ENCODE results near the gene AEBP2. TPM values are rescaled to one million over a fixed set of nuclear protein-coding genes. Genes with fewer than 3 reads are reported as not detected.

Gene AEBP2
- total and polyA plus RNA-seq, 2 of the 4 experiments (the other 2 are of a cell fraction) = 15.5 to 21.7 TPM

GRCh38 chr12:19451196-19451595, 11.9 kb downstream of the AEBP2 start:
- H2BK5ac ChIP-seq (ENCODE audit: low read depth, low read length, poor library complexity, severe bottlenecking) = no peak overlapping the region
- intact Hi-C loops (cut with micrococcal nuclease) (no loop called here), in situ Hi-C loops (cut with MboI; ENCODE audit: low sequenced_read_pairs) (no loop called here), dilution Hi-C loops (cut with HindIII; ENCODE audit: low sequenced_read_pairs, unreplicated experiment) (no loop called here)
- no peak overlapping the region for H4K91ac ChIP-seq (ENCODE audit: insufficient read depth, low read depth, low read length)
- POLR2A ChIA-PET (ENCODE audit: unreplicated experiment) = no interaction called here
- no peak overlapping the region for H2BK20ac ChIP-seq (ENCODE audit: low read depth, low read length)
- peaks cover 3% of the 10 kb centered on the region for H3K36me3 ChIP-seq (ENCODE audit: control insufficient read depth, insufficient read depth, low read length)
- H3K4me3 ChIP-seq (ENCODE audit: insufficient read depth, low read depth, low read length) = no peak overlapping the region
- H3K27ac ChIP-seq (ENCODE audit: insufficient read depth, low read length) = peak overlapping the region; percentile 0; the same call in 1 of the 2 replicates
- ATAC-seq (ENCODE audit: low read depth) (peak; percentile 75), DNase-seq (peak; percentile 61)
- no peak overlapping the region for H2BK15ac ChIP-seq (ENCODE audit: low read depth, low read length)
- H3K27me3 ChIP-seq (ENCODE audit: control insufficient read depth, insufficient read depth, low read length) = no peaks in the 10 kb centered on the region
- TF ChIP-seq CEBPB (IDR thresholded peaks at IDR 0.05; ENCODE audit: low read depth, low read length) (no peak), POLR2A (IDR thresholded peaks at IDR 0.05; ENCODE audit: low read depth, low read length) (no peak), NFE2L2 (IDR thresholded peaks at IDR 0.05; ENCODE audit: low read depth, low read length) (no peak), MAFK (IDR thresholded peaks at IDR 0.05; ENCODE audit: low read depth, low read length) (peak; percentile 36), SMC3 (IDR thresholded peaks at IDR 0.05; ENCODE audit: low read depth, low read length) (no peak), USF2 (IDR thresholded peaks at IDR 0.05; ENCODE audit: low read depth, low read length) (no peak), FOS (IDR thresholded peaks at IDR 0.05; ENCODE audit: low read depth, low read length) (no peak), RAD21 (IDR thresholded peaks at IDR 0.05; ENCODE audit: low read length) (no peak), BHLHE40 (IDR thresholded peaks at IDR 0.05; ENCODE audit: low read depth, low read length) (0 out of 2 replicates have a peak, but pooled peaks have one; percentile 20)
- TF ChIP-seq, protein P1, sequence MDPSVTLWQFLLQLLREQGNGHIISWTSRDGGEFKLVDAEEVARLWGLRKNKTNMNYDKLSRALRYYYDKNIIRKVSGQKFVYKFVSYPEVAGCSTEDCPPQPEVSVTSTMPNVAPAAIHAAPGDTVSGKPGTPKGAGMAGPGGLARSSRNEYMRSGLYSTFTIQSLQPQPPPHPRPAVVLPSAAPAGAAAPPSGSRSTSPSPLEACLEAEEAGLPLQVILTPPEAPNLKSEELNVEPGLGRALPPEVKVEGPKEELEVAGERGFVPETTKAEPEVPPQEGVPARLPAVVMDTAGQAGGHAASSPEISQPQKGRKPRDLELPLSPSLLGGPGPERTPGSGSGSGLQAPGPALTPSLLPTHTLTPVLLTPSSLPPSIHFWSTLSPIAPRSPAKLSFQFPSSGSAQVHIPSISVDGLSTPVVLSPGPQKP (IDR thresholded peaks at IDR 0.05; ENCODE audit: borderline replicate concordance, low read depth, low read length) = no peak
- TF ChIP-seq, protein P2, sequence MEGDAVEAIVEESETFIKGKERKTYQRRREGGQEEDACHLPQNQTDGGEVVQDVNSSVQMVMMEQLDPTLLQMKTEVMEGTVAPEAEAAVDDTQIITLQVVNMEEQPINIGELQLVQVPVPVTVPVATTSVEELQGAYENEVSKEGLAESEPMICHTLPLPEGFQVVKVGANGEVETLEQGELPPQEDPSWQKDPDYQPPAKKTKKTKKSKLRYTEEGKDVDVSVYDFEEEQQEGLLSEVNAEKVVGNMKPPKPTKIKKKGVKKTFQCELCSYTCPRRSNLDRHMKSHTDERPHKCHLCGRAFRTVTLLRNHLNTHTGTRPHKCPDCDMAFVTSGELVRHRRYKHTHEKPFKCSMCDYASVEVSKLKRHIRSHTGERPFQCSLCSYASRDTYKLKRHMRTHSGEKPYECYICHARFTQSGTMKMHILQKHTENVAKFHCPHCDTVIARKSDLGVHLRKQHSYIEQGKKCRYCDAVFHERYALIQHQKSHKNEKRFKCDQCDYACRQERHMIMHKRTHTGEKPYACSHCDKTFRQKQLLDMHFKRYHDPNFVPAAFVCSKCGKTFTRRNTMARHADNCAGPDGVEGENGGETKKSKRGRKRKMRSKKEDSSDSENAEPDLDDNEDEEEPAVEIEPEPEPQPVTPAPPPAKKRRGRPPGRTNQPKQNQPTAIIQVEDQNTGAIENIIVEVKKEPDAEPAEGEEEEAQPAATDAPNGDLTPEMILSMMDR (conservative IDR thresholded peaks at IDR 0.05; ENCODE audit: low read depth, low read length) = no peak
- no peak overlapping the region for H2BK120ac ChIP-seq (ENCODE audit: low read depth, low read length)
- H4K8ac ChIP-seq (ENCODE audit: low read depth in 2 of 2, low read length in 2 of 2) = no peak overlapping the region
- no peak overlapping the region for H3K9ac ChIP-seq (ENCODE audit: low read depth, low read length)
- BruUV-seq (replicated peaks) = no TSS peak
- no peak overlapping the region for H4K5ac ChIP-seq (ENCODE audit: low read depth, low read length)
- H3K23ac ChIP-seq (ENCODE audit: low read depth, low read length) = peak overlapping the region; percentile 22; the same call in 1 of the 2 replicates
- H2AFZ ChIP-seq (replicated peaks; ENCODE audit: low read length, poor library complexity) = no peak overlapping the region
- H3K9me1 ChIP-seq (ENCODE audit: insufficient read depth, low read length) = peaks cover 19% of the 10 kb centered on the region
- H3K14ac ChIP-seq (replicated peaks; ENCODE audit: low read depth, low read length) = 0 out of 2 replicates have a peak overlapping the region, but pooled peaks have one; percentile 38
- H3K56ac ChIP-seq (ENCODE audit: extremely low read depth, insufficient read depth, low read length) = no peak overlapping the region
- no peak overlapping the region for H3K4ac ChIP-seq (ENCODE audit: low read depth, low read length)
- H3K4me2 ChIP-seq (ENCODE audit: low read depth, low read length) = peak overlapping the region; percentile 53
- no peaks in the 10 kb centered on the region for H3K9me3 ChIP-seq (ENCODE audit: control insufficient read depth, insufficient read depth, low read length)
- peaks cover 10 to 78% of the 10 kb centered on the region in 2 experiments for H3K79me1 ChIP-seq (ENCODE audit: low read depth in 1 of 2, low read length in 2 of 2)
- peaks cover 8% of the 10 kb centered on the region for H3K4me1 ChIP-seq (ENCODE audit: control insufficient read depth, insufficient read depth, low read length)
- CTCF ChIA-PET = interaction anchor here (0.6 kb wide), 1 partner anchor 13 kb away, joined by 3 read pairs; no protein-coding TSS in a partner anchor
- H2AK9ac ChIP-seq (replicated peaks; ENCODE audit: low read depth, low read length, poor library complexity) = no peak overlapping the region
- WGBS, 2 experiments (ENCODE audit: extremely low coverage in 2 of 2, insufficient read length in 1 of 2) = 15% methylated on average over 2 of the region's 6 CpGs; no CpG with 5 or more reads in 1 of the 2 experiments
- no peak overlapping the region for H2AK5ac ChIP-seq (ENCODE audit: low read depth, low read length)
- H3K18ac ChIP-seq (ENCODE audit: low read depth, low read length) = no peak overlapping the region
- peaks cover 83% of the 10 kb centered on the region for H4K20me1 ChIP-seq (ENCODE audit: insufficient read depth, low read length)

Data from IMR-90 (cell line).